A549 treated with CORT108297 at 1 μM for 4 hours (cell line): ENCODE results near the gene MFSD6L. TPM values are rescaled to one million over a fixed set of nuclear protein-coding genes. Genes with fewer than 3 reads are reported as not detected.

Source experiments
- total RNA-seq: library from RNA; stranded (reverse); fragments of 200-300 nt; extraction: Qiagen RNA extraction; gene quantifications from 5 replicates; pipeline ENCODE4 v1.2.3, GENCODE V29; 2022

Gene MFSD6L
- total RNA-seq = not detected in 5 replicates

DNA sequence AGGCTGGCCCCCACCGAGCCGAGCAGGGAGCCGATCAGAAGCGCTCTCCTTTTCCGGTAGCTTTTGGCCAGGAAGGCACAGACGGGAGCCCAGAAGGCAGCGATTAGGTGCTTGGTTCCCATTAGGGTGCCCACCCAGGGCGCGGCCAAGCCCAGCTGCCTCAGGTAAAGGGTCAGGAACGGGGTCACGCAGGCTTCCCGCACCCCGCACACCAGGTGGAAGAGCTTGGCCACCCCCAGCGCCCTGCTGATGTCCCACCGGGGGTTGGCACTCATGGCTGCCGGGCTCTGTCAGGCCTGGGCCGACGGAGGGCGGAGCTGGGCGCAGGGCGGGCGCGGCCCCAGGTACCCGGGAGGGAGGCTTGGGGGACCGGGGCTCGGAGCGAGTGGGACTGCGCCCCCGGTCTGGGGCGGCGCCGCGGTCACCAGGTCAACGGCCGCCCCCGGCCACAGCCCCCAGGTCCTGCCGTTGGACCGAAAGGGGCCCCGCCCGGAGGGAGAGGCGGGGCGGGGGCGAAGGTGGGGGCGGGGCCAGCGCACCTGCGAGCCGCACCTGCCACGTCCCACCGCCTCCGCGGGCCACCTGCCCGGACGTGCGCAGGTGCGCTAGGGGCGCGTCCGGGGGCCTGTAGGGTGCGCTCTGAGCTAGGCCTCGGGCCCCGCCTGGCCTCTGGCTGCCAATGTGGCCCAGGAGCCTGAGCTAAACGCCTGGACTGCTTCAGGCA is at the start of gene MFSD6L:
MFSD6L (minus strand) TSS at position 520 of the 724 bp plus-strand sequence; CDS start at position 275, 245 bp downstream.

DNA sequence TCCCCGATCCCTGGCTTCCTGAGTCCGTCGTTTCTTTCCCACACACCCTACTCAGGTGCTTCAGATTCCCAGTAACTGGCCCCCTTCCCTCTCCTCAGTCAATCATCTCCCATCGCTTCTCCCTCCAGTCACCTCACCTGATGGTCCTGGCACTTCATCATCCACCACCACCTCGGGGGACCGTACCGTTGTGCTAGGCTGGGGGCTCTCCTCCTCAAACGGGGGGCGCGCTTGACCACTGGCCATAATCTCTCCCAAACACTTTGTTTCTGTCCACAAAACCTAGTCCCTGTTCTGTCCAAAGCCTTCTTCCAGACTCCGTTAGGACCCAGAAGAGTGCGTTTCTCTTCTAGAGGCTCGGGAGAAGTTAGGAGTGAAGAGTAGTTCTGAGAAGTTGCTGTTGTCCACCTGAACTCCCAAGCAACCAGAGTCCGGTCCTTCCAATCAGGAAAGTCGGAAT is 41.0 kb downstream of the MFSD6L start, which contains the start of gene SPDYE4:
SPDYE4 (minus strand) TSS at position 410 of the 460 bp plus-strand sequence; CDS start at position 246, 164 bp downstream.

Other genes starting within 250 kb of the MFSD6L start
- 18.0 to 23.7 TPM (median 22.0 TPM) in 5 replicates for gene MYH10, start 168.6 kb downstream of the MFSD6L start, total RNA-seq
- not detected in 5 replicates for gene CCDC42, start 54.5 kb downstream of the MFSD6L start, total RNA-seq
- gene SPDYE4, start 40.8 kb downstream of the MFSD6L start, total RNA-seq = not detected in 5 replicates
- gene PIK3R6, start 68.3 kb upstream of the MFSD6L start, total RNA-seq = not detected in 5 replicates
- 0.05 to 0.11 TPM (median 0.10 TPM) in 3 of 5 replicates, not detected in the others for gene PIK3R5, start 166.3 kb upstream of the MFSD6L start, total RNA-seq
- 0.38 to 0.61 TPM (median 0.53 TPM) in 5 replicates for gene NTN1, start 222.1 kb upstream of the MFSD6L start, total RNA-seq